Keratinocyte (primary cell): ENCODE results near the gene HDAC9. TPM values are rescaled to one million over a fixed set of nuclear protein-coding genes. Genes with fewer than 3 reads are reported as not detected.

Source experiments
- DNase-seq: peaks from one replicate; pipeline ENCODE4 v3.0.0-alpha.2; 2011; ENCODE audit warnings: low read depth, missing footprints, low spot score
- FAIRE-seq: peaks from 2 replicates; lab custom pipeline; 2011; peaks lifted over from hg19 to GRCh38; lab: Jason Lieb, UNC
- H2AFZ ChIP-seq: 2 replicates; pipeline ENCODE4 v1.6.0; 2012; ENCODE audit warnings: low read length, control low read depth, inconsistent platforms; ENCODE audit not compliant: control insufficient read depth
- H3K27ac ChIP-seq: 2 replicates; pipeline ENCODE4 v1.5.1; 2011; ENCODE audit warnings: low read length; ENCODE audit not compliant: control insufficient read depth, insufficient read depth
- H3K27me3 ChIP-seq: 3 replicates; pipeline ENCODE4 v1.6.0; 2011; ENCODE audit warnings: low read length; ENCODE audit not compliant: control insufficient read depth, insufficient read depth; ENCODE audit errors: extremely low read depth
- H3K36me3 ChIP-seq, 2 experiments: 2 replicates in 1 of 2; 3 replicates in 1 of 2; pipeline ENCODE4 v1.5.1; 2011; ENCODE audit warnings: low read length in 2 of 2, mild to moderate bottlenecking in 1 of 2; ENCODE audit not compliant: control insufficient read depth in 2 of 2, insufficient read depth in 2 of 2; ENCODE audit errors: extremely low read depth in 1 of 2
- H3K4me1 ChIP-seq: 3 replicates; pipeline ENCODE4 v1.5.1; 2011; ENCODE audit warnings: low read length; ENCODE audit not compliant: control insufficient read depth, insufficient read depth; ENCODE audit errors: extremely low read depth
- H3K4me2 ChIP-seq: 3 replicates; pipeline ENCODE4 v1.6.0; 2011; ENCODE audit warnings: low read depth, low read length; ENCODE audit not compliant: control insufficient read depth, insufficient read depth; ENCODE audit errors: extremely low read depth
- H3K4me3 ChIP-seq, 3 experiments: fragments of 200-600 bp in 1 of 3; sonication (generic) in 1 of 3; 2 replicates in 2 of 3; 3 replicates in 1 of 3; pipeline ENCODE4 v1.5.1; 2011 to 2016; ENCODE audit warnings: low read length in 3 of 3, mild to moderate bottlenecking in 3 of 3, control low read depth in 2 of 3, inconsistent platforms in 1 of 3, low read depth in 1 of 3, mixed read lengths in 1 of 3, mixed run types in 1 of 3, moderate library complexity in 1 of 3; ENCODE audit not compliant: control insufficient read depth in 2 of 3, insufficient read depth in 2 of 3; ENCODE audit errors: extremely low read depth in 1 of 3
- H3K79me2 ChIP-seq: 2 replicates; pipeline ENCODE4 v1.6.0; 2012; ENCODE audit warnings: low read length; ENCODE audit not compliant: control insufficient read depth, insufficient read depth
- H3K9ac ChIP-seq: 3 replicates; pipeline ENCODE4 v1.6.0; 2011; ENCODE audit warnings: low read length; ENCODE audit not compliant: control insufficient read depth, insufficient read depth; ENCODE audit errors: extremely low read depth
- H3K9me1 ChIP-seq: 3 replicates; pipeline ENCODE4 v1.6.0; 2011; ENCODE audit warnings: low read length; ENCODE audit not compliant: control insufficient read depth, insufficient read depth; ENCODE audit errors: extremely low read depth
- H3K9me3 ChIP-seq: 2 replicates; pipeline ENCODE4 v1.5.1; 2012; ENCODE audit warnings: low read depth, low read length; ENCODE audit not compliant: control insufficient read depth
- H4K20me1 ChIP-seq: 3 replicates; pipeline ENCODE4 v1.6.0; 2011; ENCODE audit warnings: low read length; ENCODE audit not compliant: control insufficient read depth, insufficient read depth; ENCODE audit errors: extremely low read depth
- CTCF ChIP-seq, 3 experiments: IDR thresholded peaks in 1 of 3; conservative IDR thresholded peaks in 1 of 3; optimal IDR thresholded peaks in 1 of 3; 2 replicates in 2 of 3; 3 replicates in 1 of 3; pipeline versions ENCODE3 to v1.5.1; 2011; ENCODE audit warnings: low read length in 3 of 3, mild to moderate bottlenecking in 3 of 3, moderate library complexity in 2 of 3, control low read depth in 1 of 3, inconsistent platforms in 1 of 3; ENCODE audit not compliant: insufficient read depth in 2 of 3; ENCODE audit errors: extremely low read depth in 1 of 3
- EZH2 ChIP-seq: IDR thresholded peaks from one replicate; pipeline ENCODE4 v1.6.1; 2012; ENCODE audit warnings: inconsistent platforms, mild to moderate bottlenecking, low read length, moderate library complexity
- dilution Hi-C: fragments of 300-500 bp; cut with MboI; formaldehyde crosslinking; loops from one replicate; pipeline ENCODE4 v1.7.0; 2020; ENCODE audit warnings: low sequenced_read_pairs; ENCODE audit not compliant: extremely low pct_ligation_motif_present
- polyA plus RNA-seq, 5 experiments: library from polyadenylated mRNA; depleted of rRNA in 3 of 5; stranded (reverse) in 3 of 5; stranded (forward) in 1 of 5; unstranded in 1 of 5; fragments of >200 nt; gene quantifications; 1 replicate in 1 of 5; 2 replicates in 3 of 5; 3 replicates in 1 of 5; pipeline versions ENCODE4 v1.2.1 to v1.2.3, GENCODE V29; 2011 to 2012; ENCODE audit warnings: missing spikeins in 2 of 5, low read depth in 1 of 5, low replicate concordance in 1 of 5

HDAC9 gene
- polyA plus RNA-seq, 1 donor (not counting 4 experiments of a cell fraction or from before 2014, with no cell fraction given), result 24.6 TPM

GRCh38 chr7:18656362-18656761 is 160.8 kb downstream of the HDAC9 start:
- FAIRE-seq, result no peak
- DNase-seq, result no peak
- H2AFZ ChIP-seq, result no peak overlapping the region
- dilution Hi-C loops, result no loop called here
- H3K27ac ChIP-seq, result no peak overlapping the region
- H3K9ac ChIP-seq, result no peak overlapping the region
- no peaks in the 10 kb centered on the region for H3K9me1 ChIP-seq
- H3K79me2 ChIP-seq, result no peaks in the 10 kb centered on the region
- H4K20me1 ChIP-seq, result no peaks in the 10 kb centered on the region
- H3K27me3 ChIP-seq, result no peaks in the 10 kb centered on the region
- no peaks in the 10 kb centered on the region for H3K9me3 ChIP-seq
- H3K36me3 ChIP-seq, result peaks cover 3 to 9% of the 10 kb centered on the region in 2 experiments
- TF ChIP-seq EZH2 (no peak), CTCF (optimal IDR thresholded peaks at IDR 0.05 in 1 of 3, IDR thresholded peaks at IDR 0.05 in 1 of 3, conservative IDR thresholded peaks at IDR 0.05 in 1 of 3; ENCODE audit: extremely low read depth in 1 of 3, insufficient read depth in 2 of 3, low read length in 3 of 3) (no peak)
- no peak overlapping the region for H3K4me2 ChIP-seq
- no peak overlapping the region for H3K4me3 ChIP-seq
- H3K4me1 ChIP-seq, result no peaks in the 10 kb centered on the region

GRCh38 chr7:18659746-18660145 is 164.2 kb downstream of the HDAC9 start:
- Histone ChIP-seq H3K79me2 (no peaks in the 10 kb centered on the region), H2AFZ (no peak overlapping the region), H3K27ac (no peak overlapping the region), H3K27me3 (no peaks in the 10 kb centered on the region), H4K20me1 (no peaks in the 10 kb centered on the region), H3K4me1 (no peaks in the 10 kb centered on the region), H3K36me3 (peaks cover 1 to 11% of the 10 kb centered on the region in 2 experiments), H3K4me2 (no peak overlapping the region), H3K4me3 (no peak overlapping the region), H3K9me3 (no peaks in the 10 kb centered on the region), H3K9me1 (no peaks in the 10 kb centered on the region), H3K9ac (no peak overlapping the region)
- no peak for FAIRE-seq
- TF ChIP-seq CTCF (optimal IDR thresholded peaks at IDR 0.05 in 1 of 3, IDR thresholded peaks at IDR 0.05 in 1 of 3, conservative IDR thresholded peaks at IDR 0.05 in 1 of 3; ENCODE audit: extremely low read depth in 1 of 3, insufficient read depth in 2 of 3, low read length in 3 of 3) (no peak), EZH2 (no peak)
- DNase-seq, result no peak
- dilution Hi-C loops, result no loop called here
